GM19193 (cell line): ENCODE measurements around the gene MINK1.
A peak's percentile ranks its signal among the peaks of the same experiment; 100 is the strongest.

Experiments used
- POLR2A ChIP-seq: IDR thresholded peaks from 4 replicates; pipeline ENCODE4 v1.6.1; 2011; ENCODE audit not compliant: insufficient read depth, insufficient read length; ENCODE audit errors: extremely low read depth

Gene MINK1

DNA sequence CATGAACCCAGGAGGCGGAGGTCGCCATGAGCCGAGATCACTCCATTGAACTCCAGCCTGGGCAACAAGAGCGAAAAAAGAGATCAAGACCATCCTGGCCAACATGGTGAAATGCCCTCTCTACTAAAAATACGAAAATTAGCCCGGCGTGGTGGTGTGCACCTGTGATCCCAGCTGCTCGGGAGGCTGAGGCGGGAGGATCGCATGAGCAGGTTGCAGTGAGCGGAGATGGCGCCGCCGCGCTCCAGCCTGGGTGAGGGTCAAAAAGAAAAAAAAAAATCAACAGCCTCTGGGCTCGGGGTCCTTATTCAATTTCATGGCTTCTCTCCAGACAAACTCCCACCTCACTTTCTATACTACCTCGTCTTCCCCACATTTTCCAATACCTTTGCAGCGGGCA, 95.7 kb downstream of the MINK1 start:
- TF ChIP-seq POLR2A: no peak

DNA sequence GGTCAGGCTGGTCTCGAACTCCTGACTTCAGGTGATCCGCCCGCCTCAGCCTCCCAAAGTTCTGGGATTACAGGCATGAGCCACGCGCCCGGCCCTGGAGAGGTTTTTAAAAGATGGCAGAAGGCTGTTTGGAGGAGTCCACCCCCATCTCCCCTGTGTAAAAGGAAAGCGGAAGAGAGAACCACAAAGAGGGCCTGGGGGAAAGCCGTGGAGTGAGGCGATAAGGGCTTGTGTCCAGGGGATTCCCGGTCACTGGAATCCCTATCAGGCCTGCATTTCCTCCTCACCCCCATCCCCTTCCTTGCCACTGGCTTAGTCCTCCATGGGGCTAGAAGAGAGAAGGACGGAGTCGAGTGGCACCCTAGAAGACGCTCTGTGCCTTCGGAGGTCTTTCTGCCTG, 98.8 kb downstream of the MINK1 start, which contains the start of gene GP1BA:
Gene GP1BA (plus strand): TSS at position 315 of the 400 bp plus-strand sequence. CDS start 328 bp downstream, outside the sequence.
- TF ChIP-seq POLR2A: no peak

DNA sequence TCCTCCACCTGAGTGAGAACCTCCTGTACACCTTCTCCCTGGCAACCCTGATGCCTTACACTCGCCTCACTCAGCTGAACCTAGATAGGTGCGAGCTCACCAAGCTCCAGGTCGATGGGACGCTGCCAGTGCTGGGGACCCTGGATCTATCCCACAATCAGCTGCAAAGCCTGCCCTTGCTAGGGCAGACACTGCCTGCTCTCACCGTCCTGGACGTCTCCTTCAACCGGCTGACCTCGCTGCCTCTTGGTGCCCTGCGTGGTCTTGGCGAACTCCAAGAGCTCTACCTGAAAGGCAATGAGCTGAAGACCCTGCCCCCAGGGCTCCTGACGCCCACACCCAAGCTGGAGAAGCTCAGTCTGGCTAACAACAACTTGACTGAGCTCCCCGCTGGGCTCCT, 99.6 kb downstream of the MINK1 start:
- no peak for TF ChIP-seq POLR2A

DNA sequence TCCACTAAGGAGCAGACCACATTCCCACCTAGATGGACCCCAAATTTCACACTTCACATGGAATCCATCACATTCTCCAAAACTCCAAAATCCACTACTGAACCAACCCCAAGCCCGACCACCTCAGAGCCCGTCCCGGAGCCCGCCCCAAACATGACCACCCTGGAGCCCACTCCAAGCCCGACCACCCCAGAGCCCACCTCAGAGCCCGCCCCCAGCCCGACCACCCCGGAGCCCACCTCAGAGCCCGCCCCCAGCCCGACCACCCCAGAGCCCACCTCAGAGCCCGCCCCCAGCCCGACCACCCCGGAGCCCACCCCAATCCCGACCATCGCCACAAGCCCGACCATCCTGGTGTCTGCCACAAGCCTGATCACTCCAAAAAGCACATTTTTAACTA, 100.5 kb downstream of the MINK1 start:
- no peak for TF ChIP-seq POLR2A

DNA sequence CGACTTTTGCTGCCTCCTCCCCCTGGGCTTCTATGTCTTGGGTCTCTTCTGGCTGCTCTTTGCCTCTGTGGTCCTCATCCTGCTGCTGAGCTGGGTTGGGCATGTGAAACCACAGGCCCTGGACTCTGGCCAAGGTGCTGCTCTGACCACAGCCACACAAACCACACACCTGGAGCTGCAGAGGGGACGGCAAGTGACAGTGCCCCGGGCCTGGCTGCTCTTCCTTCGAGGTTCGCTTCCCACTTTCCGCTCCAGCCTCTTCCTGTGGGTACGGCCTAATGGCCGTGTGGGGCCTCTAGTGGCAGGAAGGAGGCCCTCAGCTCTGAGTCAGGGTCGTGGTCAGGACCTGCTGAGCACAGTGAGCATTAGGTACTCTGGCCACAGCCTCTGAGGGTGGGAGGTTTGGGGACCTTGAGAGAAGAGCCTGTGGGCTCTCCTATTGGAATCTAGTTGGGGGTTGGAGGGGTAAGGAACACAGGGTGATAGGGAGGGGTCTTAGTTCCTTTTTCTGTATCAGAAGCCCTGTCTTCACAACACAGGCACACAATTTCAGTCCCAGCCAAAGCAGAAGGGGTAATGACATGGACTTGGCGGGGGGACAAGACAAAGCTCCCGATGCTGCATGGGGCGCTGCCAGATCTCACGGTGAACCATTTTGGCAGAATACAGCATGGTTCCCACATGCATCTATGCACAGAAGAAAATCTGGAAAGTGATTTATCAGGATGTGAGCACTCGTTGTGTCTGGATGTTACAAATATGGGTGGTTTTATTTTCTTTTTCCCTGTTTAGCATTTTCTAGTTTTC, 101.2 kb downstream of the MINK1 start:
- TF ChIP-seq POLR2A: peak; percentile 22

- TF ChIP-seq POLR2A: no peak
Observed at GRCh38 chr17:4935650-4936049, 102.5 kb downstream of the MINK1 start.

- no peak for TF ChIP-seq POLR2A
Observed at GRCh38 chr17:4936436-4936835, 103.3 kb downstream of the MINK1 start.

- no peak for TF ChIP-seq POLR2A
Observed at GRCh38 chr17:4937553-4937952, 104.4 kb downstream of the MINK1 start.

DNA sequence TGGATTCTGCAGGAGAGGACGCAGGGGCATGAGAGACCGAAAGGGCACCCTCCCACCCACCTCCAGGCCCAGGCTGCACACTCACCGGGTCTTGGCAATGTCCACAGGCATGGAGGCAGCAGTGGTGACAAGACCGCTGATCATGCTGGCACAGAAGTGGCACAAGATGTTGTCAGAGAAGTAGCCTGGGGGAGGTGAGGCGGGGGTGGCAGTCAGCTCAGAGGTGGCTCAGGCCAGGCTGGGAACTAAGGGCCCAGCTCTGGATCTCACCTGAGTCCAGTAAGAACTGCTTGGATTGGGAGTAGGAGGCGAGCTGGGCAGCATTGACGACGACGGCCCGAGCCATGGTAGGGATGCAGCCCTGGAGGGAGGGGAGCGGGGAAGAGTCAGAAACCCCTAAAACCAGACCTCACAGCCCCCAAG, 104.9 kb downstream of the MINK1 start:
- no peak for TF ChIP-seq POLR2A

DNA sequence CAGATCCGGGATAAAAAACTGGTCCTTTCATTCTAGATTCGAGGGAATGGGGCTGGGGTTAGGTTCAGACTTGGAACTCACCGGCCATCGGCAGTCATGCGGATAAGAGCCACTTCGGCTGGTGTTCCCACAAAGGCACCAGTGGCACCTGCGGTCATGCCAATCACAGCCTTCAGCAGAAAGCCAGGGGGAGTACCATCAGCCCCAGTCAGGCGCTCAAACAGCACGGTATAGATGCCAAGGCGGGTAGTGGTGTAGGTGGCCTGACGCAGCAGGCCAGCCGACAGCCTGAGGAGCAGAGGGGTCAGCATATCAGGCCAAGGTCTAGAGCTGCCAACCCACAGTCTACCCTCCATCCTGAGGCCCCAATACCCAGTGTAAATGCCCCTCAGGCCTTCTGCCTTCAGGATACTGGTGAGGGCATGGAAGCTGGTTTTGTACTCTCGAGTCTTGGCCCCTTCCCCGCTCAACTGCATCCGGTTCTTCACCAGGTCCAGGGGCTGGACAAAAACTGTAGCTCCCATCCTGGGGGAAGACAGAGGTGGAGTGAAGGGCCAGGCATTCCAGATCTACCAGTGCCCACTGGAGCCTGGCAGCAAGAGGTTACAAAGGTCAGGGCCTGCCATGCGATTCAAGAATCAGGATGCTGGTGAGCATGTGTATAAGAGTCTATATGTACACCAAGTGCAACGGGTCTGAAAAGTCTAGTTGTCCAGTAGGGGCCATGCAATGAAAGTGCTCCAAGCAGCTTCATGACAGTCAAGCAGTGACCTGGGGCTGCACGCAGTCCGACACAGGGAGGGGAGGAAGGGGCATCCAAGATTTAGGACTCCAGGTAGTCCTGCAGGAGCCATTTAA, 105.8 kb downstream of the MINK1 start:
- no peak for TF ChIP-seq POLR2A

DNA sequence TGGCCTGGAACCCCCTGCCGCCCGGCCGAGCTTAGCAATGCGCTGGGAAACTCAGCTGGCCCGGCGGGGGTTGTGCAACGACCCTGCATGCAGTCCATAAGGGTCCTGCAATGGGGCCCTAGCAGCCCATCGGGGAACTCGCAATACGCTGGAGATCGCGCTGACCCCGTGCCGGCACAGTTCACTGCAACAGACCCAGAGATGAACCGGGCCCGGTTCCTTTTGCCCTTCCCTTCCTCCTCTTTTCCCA, 106.3 kb downstream of the MINK1 start:
- TF ChIP-seq POLR2A: no peak

DNA sequence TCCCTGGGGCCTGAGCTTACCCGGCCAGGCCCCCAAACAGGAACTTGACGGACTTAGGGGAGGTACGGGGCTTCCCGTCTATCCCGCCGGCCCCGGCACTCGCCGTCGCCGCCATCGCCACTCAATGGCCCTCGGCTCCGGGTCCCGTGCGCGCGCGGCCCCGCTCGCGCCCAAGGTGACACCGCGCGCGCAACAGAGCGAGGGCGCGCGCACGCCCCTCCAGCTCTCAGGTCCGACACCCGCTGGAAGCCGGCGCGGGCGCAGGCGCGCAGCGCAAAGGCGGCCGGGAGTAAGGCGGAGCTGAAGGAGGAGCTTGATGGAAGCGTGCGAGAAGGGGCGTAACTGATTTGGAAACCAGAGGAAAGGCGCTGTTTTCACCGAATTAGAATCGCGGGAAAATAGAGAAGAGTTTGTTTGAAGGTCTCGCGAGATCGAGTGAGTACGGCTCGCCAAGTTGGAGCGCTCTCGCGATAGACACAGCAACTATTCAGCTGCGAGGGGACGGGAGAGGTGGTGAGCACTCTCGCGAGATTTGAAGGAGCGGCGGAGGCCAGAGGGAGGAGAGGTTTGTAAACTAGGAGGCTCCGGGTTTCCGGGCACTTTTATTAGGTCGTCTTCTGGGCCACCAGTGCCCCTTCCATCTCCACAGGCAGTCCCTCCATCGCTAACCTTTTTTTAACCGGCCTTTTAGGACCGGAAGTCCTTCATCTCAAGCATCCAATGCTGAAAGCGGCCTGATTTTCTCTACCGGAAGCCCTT, 106.8 kb downstream of the MINK1 start, which contains the start of the genes RNF167 and SLC25A11:
Gene RNF167 (plus strand): TSS at position 473 of the 759 bp plus-strand sequence. CDS start 642 bp downstream, outside the sequence.
Gene SLC25A11 (minus strand): TSS at position 251 of the 759 bp plus-strand sequence. CDS start 136 bp downstream, at position 115.
- TF ChIP-seq POLR2A: peak; percentile 91

GRCh38 chr17:4940555-4941318, 107.6 kb downstream of the MINK1 start:
- peak; percentile 12 for TF ChIP-seq POLR2A

- no peak for TF ChIP-seq POLR2A
Observed at GRCh38 chr17:4941319-4941610, 108.1 kb downstream of the MINK1 start.

DNA sequence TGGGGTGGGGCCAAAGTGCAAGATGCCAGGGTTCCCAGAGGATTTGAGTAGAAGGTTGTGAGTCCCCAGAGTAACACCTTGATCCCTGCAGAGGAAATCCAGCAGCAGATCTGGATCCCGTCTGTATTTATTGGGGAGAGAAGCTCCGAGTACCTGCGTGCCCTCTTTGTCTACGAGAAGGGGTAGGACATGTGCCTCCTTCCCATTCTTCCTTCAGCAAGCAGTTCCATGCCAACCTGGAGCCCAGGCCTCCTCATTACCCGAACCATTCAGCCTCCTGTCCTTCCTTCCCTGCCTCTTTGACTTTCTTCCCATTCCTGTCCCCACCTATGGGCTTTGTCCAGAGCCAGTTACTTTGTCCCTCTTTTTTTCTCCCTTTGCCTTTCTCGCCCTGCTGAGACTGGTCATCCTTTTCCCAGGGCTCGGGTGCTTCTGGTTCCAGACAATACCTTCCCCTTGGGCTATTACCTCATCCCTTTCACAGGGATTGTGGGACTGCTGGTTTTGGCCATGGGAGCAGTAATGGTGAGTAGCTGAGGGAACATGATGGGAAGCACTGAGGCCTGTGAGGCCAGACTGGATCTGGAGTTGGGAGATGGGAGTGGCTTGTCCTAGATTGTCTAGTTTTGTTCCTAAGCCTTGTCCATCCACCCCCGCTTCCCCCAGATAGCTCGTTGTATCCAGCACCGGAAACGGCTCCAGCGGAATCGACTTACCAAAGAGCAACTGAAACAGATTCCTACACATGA, 109.8 kb downstream of the MINK1 start:
- TF ChIP-seq POLR2A: peak; percentile 29

DNA sequence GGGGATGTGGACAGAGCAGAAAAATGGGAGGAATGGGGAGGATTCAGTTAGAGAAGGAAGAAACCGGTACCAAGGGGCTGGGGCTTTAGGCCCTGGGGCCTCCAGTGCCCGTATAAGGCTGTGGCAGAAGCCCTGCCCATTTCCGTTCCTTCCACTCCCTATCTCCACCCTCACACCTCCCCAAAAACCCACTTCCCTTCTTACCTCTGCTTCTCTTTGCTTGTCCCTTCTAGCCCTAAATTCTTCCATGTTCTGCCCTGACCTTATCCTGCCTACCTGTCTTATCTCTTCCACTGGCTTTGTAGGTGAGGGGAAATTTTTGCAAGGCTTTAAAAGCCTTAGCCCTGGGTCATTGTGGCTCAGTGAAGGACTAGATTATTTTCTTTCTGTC, 111.0 kb downstream of the MINK1 start:
- TF ChIP-seq POLR2A: peak; percentile 36
